LoVo (cell line): ENCODE measurements around the gene SH3GL1.

ENCODE experiments used
- DNase-seq: peaks from one replicate; pipeline ENCODE4 v3.0.0-alpha.2; 2016; ENCODE audit warnings: low spot score

Gene SH3GL1

GRCh38 chr19:4431808-4432674 is 31.7 kb upstream of the SH3GL1 start:
- no peak for DNase-seq

DNA sequence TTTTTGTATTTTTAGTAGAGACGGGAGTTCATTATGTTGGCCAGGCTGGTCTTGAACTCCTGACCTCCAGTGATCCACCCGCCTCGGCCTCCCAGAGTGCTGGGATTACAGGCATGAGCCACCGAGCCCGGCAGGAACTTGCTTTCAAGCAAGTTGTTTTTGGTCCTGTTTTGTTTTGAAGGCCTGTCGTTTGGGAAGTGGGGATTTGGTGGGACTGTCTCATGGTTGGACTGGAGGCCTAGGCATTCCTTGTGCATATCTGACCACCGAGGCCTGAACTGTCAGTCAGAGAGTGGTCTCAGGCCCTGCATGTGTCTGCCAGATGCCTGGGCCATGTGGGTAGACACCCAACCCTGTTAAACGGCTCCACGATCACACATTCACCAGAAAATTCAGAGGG is 30.9 kb upstream of the SH3GL1 start:
- DNase-seq = no peak

GRCh38 chr19:4430760-4431159 is 30.4 kb upstream of the SH3GL1 start:
- no peak for DNase-seq

DNA sequence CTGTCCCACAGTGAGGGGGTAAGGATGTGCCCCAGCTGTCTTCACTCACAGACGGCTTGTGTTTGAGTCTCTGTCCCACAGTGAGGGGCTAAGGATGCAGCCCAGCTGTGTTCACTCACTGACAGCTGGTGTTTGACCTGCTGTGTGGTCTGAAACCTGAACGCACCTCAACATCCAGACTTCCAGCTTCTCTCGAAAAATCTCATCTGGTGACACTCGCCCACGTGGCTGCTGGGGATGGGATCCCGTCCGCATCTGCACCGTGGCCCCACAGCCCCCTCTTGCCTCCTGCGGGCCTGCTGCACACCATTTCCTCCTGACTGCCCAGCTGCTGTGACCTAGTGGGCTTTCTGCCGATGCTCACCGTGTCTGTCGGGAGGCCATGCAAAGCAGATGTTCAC is 29.4 kb upstream of the SH3GL1 start:
- DNase-seq = no peak

GRCh38 chr19:4429256-4429655 is 28.9 kb upstream of the SH3GL1 start:
- no peak for DNase-seq

DNA sequence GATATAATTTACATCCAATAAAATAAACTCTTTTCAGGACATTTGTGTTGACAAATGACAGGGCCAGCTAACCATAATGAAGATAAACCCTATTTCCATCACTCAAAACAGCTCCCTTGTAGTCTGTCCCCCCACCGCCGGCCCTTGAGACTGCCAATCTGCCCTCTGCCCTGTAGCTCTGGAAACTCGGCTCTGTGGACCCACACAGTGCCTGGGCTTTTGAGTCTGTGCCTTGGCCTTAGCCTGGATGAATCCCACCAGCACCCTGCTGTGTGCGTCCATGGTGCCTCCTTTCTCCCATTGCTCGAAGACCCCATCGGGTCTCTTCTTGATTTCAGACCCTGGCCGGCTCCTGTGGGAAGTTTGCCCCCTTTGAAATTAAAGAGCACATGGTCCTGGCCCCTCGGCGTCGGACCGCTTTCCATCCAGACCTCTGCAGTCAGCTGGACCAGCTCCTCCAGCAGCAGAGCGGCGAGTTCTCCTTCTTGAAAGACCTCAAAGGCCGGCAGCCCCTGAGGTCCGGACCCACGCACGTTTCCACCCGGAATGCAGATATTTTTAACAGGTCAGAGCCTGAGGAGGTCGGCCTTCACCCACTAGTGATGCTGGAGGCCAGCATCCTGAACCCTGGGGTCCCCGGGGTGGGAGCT is 28.1 kb upstream of the SH3GL1 start:
- no peak for DNase-seq

GRCh38 chr19:4425537-4425936 is 25.2 kb upstream of the SH3GL1 start:
- DNase-seq = no peak

GRCh38 chr19:4423416-4424126 is 23.2 kb upstream of the SH3GL1 start:
- DNase-seq = no peak

GRCh38 chr19:4416268-4416667 is 15.9 kb upstream of the SH3GL1 start:
- no peak for DNase-seq

- no peak for DNase-seq
These were observed 15.0 kb upstream of the SH3GL1 start for GRCh38 chr19:4415352-4415751.

DNA sequence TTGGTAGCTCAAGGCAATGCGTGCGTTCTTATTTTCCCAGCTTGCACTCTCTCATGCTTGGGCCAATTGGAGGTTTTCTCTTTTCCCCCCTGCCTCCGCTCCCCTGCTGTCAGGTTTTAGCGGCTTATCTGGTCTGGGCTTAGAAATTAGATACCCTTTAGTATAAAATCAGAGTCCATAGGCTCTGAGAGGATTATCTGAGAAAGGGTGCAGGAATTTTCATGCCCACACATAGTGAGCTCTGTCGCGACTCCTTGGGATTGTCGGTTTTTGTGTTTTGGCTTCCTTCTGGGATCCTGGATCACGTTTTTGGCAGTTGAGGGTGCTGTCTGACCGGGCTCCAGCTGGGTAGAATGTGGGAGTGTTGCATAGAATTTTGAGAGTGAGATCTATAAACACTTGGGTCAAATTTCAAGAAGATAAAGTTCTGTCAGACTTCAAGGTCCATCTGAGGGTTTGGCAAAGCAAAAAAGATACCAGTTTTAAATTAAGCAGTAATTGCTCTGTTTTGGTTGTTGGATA is 14.5 kb upstream of the SH3GL1 start:
- no peak for DNase-seq

DNA sequence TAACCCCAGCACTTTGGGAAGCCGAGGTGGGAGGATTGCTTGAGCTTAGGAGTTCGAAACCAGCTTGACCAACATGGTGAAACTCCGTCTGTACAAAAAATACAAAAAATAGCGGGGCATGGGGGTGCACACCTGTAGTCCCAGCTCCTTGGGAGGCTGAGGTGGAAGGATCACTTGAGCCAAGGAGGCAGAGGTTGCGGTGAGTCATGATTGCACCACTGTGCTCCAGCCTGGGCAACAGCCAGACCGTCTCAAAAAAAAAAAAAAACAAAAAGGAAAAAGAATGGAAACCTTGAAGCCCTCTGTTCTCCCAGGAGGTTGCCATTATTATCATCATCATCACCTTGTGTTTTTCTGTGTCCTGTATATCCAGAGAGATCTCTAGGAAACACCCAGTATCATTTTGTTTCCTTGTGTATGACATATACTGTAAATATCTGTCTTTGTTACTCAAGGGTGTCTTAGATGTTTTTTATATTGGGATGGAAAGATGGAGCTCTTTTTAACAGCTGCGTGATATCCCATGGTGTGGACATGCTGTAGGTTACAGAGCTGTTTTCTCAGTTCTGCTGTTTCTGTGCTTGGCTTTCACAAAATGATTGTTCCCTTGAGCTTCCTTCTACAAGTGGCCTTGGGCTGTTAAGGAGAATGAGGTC is 13.9 kb upstream of the SH3GL1 start:
- no peak for DNase-seq

DNA sequence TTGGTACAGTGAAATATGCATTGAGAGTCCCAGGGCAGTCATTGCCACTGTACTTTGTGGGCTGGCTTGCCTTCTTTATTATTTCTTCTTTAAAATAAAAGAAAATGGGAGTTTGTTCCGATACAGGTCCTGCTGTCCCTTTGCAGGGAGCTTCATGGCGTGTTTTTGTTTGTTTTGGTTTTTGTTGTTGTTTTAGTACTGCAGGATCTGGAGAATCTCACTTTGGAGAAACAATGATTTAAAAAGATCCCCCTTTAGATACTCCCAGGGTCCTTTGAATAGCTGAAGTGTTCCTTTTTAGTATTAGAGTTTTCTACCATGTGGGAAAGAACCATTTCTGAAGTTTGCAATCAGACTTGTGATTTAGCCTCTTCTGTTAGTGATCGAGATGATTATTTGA is 13.2 kb upstream of the SH3GL1 start:
- DNase-seq = no peak

- no peak for DNase-seq
These were observed 9.0 kb upstream of the SH3GL1 start for GRCh38 chr19:4409123-4409933.

DNA sequence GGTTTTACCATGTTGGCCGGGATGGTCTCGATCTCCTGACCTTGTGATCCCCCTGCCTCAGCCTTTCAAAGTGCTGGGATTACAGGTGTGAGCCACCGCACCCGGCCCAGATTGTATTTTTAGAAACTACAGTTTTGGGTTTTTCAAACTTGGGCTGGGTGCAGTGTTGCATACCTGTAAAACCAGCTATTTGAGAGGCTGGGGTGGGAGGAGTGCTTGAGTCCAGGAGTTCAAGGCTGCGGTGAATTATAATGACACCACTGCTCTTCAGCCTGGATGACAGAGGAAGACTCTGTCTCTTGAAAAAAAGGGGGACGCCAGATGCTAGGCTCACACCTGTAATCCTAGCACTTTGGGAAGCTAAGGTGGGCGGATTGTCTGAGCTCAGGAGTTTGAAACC is 6.3 kb upstream of the SH3GL1 start:
- DNase-seq = no peak

DNA sequence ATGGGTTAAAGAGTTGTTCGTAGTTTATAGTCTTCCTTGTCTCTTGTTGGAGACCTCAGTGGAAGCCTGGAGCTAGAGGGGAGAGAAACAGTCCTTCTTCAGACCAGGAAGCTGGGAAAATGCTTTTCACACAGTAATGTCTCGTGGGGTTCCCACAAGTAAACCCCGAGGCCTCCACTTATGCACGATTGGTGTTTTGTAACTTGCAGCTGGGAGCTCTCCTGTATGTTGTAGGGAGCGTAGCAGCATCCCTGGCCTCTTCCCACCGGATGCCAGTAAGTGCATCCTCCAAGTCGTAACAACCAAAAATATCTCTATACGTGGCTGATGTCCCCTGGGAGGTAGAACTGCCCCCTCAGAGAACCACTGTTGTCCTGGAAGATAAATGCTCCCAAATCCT is 5.6 kb upstream of the SH3GL1 start:
- no peak for DNase-seq

DNA sequence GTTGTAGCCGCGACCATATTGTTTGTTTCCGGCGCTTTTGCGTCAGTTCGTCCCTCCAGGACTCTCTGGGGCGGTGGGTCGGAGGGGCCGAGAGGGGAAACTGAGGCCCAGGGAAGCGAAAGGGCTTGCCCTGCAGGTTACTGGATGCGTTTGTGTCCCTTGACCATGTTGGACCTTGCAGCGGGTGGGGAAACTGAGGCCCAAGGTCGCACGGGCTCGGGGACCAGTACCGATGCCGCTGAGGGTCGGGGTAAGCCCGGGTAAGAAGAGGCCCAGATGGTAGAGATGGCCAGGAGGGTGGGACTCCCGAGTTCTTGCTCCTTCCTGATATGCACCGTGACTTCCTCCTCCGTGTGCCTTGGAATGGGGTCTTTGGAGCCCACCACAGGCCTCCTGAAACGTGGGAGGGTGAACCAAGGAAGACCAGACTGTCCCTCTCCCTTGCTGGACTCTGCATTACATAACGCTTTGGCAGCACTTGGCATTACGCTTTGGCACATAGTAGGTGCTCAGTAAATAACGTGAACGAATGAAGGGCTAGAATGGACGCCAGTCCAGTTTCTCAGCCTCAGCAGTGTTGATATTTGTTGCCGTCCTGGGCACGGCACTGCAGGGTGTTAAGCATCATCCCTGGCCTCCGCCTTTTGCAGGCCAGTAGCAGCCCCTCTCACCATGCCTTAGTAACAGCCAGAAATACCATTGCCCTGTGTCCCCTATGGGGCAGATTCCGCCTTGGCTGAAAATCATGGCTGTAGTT is 2.8 kb upstream of the SH3GL1 start:
- DNase-seq = no peak

- DNase-seq = peak; percentile 99
These were observed 2.0 kb upstream of the SH3GL1 start, which contains the start of gene CHAF1A for GRCh38 chr19:4402171-4403004. CHAF1A (plus strand) TSS chr19:4402640; CDS start chr19:4402763, 123 bp downstream.

DNA sequence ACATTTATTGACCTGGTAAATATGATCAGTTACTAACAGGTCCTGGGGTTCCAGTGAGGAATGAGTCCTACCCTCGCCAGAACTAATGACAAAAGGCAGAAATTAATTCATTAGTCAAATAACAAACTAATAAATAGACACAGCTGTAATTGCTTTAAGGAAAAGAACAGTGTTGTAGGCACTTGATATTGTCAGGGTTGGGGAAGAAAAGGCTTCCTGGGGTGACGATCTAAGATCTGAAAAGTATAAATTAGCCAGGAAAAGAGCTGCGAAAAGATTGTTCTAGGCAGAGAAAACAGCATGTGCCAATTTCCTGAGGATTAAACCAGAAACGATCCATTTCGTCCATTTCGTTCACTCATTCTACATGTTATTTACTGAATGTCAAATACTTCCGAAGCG is 1.4 kb upstream of the SH3GL1 start:
- DNase-seq = no peak

DNA sequence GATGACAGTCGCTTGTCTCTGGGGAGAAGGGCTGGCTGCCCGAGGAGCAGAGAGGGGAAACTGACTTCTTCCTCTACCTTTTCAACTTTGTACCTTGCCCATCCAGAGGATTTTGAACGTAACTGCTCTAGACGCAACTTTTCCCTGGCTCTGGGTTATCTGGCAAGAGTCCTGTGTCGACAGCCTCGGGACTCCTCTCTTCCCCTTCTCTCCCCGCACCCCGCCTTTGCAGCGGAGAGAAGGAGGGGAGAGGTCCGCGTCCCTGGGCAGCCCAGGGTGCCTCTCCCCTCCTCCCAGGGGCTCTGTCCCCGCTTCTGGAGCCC is 574 bp downstream of the SH3GL1 start:
- DNase-seq = no peak
